Activated CD4-positive, CD25-positive, alpha-beta regulatory T cell (primary cell): ENCODE data around the gene RTCB.
A peak's percentile ranks its signal among the peaks of the same experiment; 100 is the strongest.

Experiments used
- DNase-seq, 4 experiments: peaks; one replicate each; lab custom pipeline; 2025; lab: John Stamatoyannopoulos, UW

Gene RTCB

DNA sequence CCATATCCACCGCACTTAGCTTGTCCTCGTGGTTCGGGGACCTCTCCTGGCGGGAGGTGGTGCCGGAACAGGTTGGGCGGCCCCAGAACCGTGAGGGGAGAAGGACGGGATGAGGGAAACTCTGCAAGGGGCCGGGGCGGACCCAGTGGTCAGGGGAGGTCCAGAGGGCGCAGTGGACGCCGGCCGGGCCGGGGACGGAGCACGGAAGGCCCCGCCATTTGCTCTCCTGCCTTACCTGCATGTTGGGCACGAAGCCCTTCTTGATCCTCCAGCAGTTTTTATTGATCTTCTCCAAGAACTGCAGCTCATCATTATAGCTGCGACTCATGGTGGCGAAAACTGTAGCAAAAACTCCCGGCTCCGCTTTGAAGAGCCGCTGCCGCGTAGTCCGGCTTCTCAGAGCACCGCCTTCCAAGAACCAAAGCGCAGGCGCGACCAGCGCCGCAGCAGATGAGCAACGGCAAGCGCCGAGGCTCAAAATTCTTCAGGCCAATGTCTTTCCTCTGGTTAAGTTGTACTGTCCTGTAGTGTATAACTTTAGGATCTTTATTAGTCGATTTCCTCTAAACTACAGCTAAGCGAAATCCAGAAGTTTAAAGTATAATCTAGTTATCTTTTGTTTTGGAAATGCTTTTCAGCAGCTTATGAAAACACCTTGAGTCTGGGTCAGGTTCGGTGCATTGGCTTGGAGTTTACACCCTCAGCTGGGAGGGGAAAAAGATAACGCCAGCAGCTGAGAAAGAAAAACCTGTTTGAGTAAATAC lies at the start of gene RTCB:
RTCB (minus strand) TSS at position 419 of the 764 bp plus-strand sequence; CDS start at position 328, 91 bp downstream.
- peak; percentile 84 to 95 (median 90) for DNase-seq

DNA sequence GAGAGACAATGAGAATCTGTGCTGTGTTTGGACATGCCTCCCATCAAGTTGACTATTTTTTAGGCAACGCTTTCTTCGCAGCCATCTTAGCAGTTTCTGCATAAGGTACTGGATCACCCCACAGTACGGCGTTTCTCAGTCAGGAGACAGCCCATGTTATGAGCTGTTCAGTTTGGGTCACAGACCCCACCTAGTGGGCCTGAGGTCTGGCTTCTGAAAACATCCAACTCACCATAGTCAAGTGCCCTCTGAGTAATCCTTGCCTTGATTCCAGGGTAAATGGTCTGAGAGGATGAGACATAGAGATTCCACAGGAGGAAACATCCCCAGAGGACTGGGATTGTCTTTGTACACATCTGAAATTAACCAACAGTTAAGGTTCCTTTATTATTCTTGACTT lies 45.0 kb upstream of the RTCB start:
- no peak for DNase-seq

DNA sequence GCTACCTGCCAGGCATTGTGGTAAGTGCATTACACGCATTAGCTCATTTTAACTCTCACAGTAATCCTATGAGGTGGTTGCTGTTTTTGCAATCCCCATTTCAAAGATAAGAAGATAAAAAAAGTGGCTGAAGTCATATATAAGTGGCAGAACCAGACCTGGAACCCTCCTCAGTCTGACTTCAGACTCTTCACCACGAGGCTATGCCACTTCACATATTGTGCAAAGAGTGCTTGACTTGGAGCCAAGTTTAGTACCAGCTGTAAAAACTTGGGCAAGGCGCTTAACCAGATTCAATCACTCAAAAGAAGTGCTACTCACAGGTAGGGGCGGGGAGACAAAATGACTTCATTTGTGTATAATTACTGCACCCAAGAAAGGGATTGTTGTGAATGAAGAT lies 36.9 kb upstream of the RTCB start:
- no peak for DNase-seq

DNA sequence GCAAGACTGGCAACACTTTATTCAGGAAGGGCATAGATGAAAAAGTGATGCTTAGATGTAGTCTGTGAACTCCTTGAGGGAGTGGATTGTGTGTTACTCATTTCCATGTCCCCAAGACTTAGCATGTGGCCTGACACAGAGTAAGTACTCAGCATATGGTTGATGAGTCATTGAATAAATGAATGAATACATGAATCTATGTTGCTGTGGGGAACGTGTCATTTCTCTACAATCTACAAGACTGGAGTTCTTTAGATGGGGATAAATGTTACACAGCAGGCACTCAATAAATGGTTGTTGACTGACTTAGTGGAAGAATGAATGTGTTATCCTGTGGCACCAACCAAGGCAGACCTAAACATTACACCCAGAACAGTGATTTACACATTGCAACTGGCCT lies 34.3 kb upstream of the RTCB start:
- no peak for DNase-seq

DNA sequence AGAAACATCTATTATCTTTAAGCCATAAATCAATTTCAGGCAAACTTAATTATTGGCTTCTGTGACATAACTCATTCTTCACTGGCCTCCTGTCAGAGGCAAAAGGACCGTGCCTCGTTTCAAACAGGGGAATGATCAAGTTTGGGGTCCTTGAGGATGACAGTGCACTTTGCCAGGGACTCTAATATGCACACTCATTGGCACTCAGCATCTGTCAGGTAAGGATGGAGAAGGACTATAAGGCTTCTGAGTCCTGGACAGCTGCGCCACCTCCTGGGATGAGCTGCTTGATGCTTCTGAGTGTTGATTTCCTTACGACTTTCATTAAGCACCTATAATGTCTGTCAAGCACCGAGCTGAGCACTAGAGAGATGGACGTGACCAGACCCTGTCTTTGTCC lies 32.0 kb upstream of the RTCB start:
- DNase-seq = no peak

DNA sequence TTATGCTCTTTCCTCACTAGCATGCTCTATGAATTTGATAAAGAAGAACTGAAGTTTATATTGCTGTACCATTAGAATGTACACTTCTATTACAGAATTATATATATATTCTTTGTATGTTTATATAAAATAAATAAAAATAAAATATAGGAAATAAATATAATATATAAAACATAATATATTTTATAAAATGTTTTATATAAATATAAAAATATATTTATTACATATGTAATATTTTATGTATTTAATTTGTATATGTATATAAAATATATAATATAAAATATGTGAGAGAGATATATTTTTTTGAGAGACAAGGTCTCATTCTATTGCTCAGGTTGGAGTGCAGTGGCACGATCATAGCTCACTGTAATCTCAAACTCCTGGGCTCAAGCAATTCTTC lies 18.3 kb upstream of the RTCB start:
- no peak for DNase-seq

DNA sequence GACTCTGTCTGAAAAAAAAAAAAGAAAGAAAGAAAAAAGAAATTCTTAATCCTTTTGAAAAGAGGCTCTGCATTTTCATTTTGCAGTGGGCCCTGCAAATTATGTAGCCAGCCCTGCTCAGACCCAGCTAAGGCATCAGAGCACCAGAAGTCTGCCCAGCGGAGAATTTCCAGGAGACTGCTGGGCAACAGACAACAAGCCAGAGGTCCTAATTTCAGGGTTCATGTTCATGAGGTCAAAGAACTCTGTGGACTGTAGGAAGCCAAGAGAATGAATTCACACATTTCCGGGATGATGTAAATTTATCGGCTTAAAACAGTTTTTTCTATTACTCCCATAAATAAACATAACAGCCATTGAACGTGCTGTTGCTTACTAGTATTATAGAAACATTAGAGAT lies 14.8 kb upstream of the RTCB start:
- no peak for DNase-seq

DNA sequence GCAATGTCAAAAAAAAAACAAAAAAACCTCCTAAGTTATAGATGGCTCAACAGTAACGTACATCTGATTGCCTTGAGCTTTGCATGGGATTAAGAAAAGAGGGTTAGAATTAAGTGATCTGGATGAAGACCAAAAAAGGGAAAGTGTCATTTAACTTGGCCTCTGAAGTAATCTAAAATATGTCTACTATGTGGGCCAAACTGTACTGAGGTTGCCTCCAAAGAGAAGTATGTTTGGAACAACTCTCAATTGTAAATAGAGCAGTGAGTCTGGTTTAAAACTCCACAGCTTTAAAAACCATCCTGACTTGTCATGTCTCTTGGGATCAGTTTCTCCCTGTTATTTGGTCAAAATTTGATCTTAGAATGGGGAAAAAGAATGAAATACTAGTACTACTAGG lies 11.6 kb upstream of the RTCB start:
- no peak for DNase-seq

DNA sequence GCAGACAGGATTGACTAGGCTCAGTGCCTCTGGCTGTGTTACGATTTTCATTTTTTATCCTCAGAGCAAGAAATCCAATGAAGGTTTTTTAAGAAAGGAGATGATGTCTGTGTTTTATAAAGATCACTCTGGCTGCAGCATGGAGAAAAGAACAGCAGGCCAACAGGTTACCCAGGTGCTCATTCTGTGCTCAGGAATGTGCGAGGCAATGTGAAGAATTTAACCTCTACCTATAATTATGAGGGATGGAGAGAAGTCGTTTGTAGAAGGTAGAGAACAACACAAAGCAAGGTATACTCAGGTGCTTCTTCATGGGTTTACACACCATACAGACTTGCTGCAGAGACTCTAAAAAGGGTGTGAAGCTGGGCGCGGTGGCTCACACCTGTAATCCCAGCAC lies 10.0 kb upstream of the RTCB start:
- no peak for DNase-seq

DNA sequence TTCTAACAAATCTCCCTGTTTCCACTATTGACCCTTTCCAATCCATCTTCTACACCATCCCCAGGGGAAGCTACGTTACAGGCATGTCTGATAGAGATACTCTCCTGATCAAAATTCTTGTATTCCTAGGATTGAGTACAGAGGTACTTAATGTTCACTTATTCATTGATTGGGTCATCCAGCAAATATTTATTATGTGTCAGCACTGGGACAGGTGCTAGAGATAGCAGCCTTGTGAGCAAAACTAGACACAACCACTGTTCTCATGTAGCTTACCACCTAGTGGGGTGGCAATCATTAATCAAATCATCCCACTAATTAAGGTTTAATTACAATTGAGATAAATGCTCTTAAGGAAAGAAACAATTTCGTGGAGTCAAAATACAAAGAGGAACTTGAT lies 9.4 kb upstream of the RTCB start:
- DNase-seq = no peak

DNA sequence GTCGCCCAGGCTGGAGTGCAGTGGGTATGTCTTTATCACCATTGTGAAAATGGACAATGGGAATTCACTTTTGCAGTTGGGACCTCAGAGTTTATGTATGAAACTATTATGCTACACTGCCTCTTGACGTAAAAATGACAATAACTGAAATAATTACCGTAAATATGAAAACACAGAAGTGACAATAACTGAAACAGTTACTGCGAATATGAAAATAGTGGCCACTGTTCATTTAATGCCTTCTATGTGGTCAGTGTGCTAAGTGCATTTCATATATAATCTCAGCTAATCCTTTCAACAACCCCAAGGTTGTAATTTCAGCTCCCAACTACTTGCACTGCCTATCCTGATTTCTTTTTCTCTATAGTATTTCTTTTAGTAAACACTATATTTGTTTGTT lies 5.9 kb upstream of the RTCB start:
- DNase-seq = no peak

DNA sequence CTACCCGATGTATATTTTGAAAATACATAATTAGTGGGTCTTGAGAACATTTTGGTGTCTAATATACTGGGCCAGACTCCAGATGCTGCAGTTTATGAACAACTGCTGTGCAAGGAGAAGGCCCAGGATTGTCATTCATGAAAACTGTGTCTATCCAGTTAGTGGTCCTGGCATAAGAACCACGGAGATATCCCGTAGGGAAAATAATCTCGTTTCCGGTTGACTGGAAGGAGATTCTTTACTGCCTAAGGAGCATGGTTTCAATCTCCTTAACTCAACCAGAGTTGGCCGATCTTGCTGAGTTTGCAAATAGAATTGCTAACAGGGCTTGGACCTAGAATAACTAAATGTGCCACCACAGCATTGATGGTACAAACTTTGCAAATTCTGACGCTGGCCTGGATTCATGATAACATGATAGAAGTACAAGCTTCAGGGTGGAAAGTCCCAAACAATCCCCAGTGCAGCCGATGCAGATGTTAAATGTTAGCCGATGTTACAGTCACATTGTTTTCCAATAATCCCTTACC lies 4.6 kb upstream of the RTCB start:
- no peak for DNase-seq

DNA sequence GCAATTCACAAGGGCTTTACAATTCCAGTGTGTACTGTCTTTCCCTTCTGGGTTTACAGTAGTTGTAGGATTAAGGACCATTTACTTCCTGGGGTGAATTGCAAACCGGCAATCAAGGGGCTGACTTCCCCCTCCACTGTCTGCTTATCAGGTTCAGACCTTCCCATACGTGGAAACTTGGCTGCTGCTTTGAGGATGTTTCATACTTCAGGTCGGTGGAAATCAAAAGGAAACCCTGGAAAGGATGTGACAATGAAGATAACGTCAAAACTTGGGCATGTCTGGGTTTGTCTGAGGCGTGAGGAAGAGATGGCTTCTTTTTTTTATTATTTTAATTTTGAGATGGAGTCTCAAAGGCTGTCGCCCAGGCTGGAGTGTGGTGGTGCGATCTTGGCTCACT lies 2.1 kb upstream of the RTCB start:
- DNase-seq = no peak

DNA sequence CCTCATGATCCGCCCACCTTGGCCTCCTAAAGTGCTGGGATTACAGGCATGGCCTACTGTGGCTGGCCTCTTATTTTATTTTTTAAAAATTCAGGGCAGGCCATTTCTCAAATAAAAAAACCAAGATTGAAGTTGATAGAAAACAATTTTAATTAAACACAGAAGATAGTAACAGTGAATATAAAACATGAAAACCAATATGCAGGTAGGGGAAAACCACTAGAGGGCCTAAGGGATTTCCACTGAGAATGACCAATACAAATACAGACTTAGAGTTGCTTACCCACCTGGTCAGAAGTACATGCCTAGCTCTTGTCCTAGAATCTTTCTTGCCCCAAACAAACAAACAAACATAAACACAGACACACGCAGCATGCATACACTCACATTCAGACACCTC lies 1.7 kb upstream of the RTCB start:
- DNase-seq = no peak

DNA sequence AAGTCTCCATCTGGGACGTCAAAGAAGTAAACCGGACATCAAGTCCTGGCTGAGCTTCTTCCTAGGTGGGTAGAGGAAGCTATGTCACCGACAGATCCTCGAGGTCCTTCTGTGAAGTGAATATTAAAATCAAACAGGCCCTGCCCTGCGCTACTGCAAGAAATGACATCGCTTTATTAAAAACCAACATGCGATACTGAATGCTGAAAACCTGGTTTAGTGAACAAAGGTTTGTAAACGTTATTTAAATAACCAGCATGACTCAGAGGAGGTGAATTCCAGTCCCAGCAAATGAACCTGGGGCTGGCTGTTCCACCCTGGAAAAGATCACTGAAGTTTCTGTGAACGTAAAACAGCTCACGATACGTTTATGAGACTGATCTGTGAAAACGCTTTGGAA lies 645 bp downstream of the RTCB start:
- DNase-seq = no peak

DNA sequence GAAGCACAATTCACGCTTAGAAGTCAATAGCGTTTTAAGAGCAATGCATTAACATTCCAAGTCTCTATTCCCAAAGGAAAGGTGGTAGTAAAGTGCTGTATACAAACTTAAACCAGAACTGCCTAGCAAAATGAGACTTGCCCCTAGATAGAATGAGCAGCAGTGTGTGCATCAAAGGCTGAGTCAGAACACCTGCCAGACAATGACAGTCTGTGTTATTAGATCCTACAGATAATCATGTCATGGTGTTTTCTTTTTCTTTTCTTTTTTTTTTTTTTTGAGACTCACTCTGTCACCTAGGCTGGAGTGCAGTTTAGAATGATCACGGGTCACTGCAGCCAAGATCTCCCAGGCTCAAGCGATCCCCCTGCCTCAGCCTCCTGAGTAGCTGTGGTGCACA lies 1.6 kb downstream of the RTCB start:
- DNase-seq = no peak

DNA sequence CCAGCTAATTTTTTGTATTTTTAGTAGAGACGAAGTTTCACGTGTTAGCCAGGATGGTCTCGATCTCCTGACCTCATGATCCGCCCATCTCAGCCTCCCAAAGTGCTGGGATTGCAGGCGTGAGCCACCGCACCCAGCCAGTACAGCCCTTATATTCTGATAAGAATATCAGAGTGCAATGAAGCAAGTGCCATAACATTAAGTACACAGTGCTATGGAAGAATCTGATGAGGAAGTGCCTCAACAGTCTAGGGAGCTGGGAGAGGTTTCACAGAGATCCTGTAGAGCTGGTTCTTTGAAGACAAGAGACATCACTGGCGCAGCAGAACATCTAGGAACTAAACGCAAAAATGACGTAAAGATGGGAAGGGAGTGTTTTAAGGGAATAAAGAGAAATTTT lies 2.1 kb downstream of the RTCB start:
- DNase-seq = no peak

DNA sequence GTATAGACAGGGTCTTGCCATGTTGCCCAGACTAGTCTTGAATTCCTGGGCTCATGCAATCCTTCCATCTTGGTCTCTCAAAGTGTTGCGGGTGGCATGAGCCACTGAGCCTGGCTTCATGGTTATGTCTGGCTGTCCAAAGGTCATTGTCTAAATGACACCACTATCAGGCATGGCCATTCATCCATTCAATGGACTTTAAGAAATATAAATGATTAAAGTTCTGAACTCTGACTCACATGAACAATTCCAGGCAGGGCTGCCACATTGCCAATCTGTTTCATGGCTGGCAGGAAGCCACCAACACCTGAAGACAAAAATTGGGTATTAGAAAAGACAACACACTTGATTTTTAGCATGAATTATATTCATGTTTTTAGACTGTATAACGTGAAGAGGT lies 4.1 kb downstream of the RTCB start:
- DNase-seq = no peak

DNA sequence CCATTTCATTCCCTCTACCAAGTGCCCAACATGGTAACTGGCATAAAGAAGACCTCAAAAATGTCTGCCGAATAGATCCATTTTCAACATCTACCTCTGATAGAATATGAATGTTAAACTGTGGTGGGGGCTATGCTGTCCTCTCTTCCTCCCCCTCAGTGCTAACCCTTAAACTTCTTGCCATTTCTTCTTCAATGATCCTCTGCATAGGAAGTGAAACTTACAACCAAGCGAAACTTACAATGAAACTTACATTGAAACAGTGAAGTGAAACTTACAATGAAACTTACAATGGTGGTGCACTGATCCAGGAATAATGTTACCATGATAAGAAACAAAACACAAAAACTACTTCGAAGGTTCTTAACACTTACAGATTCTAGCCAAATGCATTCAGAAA lies 4.7 kb downstream of the RTCB start:
- no peak for DNase-seq

DNA sequence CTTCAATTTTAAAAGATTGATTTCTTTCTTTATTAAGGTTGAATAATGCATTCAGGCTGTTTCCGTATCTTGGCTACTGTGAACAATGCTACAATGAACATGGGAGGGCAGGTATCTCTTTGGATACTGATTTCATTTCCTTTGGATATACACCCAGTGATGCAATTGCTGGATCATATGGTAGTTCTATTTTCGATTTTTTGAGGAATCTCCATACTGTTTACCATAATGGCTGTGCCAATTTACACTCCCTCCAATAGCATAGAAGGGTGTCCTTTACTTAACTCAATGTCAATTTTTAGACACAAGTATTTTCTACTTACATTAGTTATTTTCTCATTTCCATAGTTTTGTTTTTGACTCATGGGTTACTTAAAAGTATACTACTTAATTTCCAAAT lies 8.0 kb downstream of the RTCB start:
- no peak for DNase-seq

DNA sequence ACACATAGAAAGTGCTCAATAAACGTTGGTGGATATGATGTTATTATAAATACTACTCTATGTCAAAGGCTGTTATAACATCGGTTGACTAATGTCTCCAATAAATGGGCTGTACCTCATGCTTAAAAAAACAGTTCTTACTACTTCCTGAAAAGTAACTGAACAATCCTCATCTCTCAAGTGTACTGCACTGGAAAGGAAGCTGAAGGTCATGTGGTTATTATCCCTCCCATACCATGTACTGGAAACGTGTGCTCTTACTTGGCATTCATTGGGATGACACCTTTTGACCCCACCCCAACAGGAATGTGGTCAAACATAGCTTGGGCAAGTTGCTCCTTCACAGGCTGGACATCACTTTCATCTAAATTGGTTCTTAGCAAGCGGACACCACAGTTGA lies 10.6 kb downstream of the RTCB start:
- no peak for DNase-seq

DNA sequence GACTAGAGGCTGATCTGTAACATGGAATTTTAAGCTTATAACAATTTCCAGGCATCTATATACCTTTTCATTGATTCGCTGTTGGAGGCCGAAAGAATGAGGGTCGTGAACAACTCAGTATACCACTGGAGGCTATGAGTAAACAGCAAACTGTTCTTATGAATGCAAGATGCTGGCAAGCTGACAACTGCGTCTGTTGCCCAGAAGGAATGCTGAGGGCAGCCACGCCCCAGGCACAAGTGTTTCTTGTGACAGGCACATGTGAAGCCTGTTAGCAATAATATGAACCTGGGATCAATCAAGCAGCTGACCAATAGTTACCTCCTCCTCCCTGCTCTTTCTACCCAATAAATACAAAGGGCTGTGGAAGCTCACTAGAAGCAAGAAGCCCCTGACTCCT lies 15.3 kb downstream of the RTCB start:
- DNase-seq = no peak

DNA sequence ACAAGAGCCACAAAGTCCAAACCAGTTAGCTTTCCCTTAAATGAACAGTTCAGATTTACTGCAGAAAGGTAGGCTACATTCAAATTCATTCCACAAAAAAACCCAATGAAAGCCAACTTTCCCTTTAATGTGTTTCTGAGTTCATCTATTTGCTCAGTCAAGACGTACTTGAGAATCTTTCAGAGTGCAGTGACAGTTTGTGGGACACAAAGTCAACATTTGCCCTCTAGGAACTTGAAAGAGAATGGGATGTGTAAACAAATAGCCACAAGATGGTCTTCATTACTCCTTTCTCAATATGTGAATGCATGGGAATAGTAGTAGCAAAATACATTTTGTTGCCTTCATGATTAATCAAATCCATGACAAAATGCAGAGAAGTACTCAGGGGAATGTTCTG lies 15.8 kb downstream of the RTCB start:
- no peak for DNase-seq

DNA sequence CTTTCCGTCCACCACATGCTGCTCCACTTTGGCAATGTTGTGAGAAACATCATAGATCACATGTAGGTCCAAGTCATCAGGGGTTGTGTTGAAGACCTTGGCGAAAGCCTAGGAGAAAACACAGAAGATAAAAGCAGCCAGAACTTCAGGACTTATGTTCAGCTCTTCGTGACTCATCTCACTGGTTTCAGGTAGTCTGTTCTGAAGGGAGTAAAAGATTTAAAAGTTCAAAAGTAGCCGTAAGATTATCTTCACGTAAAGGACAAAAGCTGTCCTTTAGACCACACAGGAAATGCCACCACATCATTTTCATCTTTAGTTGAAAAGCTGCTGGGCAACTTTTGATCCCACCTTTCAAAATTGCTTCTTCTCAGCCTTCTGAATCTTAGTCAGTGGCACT lies 16.9 kb downstream of the RTCB start:
- DNase-seq = no peak
